T-helper 9 cell (primary cell): ENCODE measurements around the gene MKRN3.

Experiments
- DNase-seq: peaks from one replicate; pipeline ENCODE4 v3.0.0-alpha.2; 2020
- total RNA-seq, 2 donors: gene quantifications; one replicate each; lab custom pipeline; 2026; lab: John Stamatoyannopoulos, UW

MKRN3 gene
- 0.72 to 2.7 reads per million in 2 donors for total RNA-seq

DNA sequence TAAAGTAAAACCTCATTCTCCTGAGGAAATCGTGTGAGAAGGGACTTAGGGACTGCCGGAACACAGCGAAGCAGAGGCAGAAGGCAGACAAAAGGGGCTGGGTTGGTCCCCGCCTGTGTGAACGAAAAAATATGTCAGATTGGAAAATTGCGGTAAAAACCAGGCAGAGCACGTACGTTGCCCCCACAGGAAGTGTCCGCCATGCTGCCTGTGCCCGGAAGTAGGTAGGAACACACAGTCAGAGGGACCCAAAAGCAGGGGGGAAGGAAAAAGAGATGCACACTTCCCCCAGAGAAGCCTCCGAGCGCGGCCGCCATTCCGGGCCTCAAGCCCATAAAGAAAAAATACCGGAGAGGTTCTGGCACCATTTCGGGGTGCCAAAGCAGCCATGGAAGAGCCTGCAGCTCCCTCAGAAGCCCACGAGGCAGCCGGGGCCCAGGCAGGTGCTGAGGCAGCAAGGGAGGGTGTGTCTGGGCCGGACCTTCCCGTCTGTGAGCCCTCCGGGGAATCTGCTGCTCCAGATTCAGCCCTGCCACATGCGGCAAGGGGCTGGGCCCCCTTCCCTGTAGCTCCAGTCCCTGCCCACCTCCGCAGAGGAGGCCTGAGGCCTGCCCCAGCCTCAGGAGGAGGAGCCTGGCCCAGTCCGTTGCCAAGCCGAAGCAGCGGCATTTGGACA is at the start of gene MKRN3:
Gene MKRN3 (plus strand): TSS at position 280 of the 676 bp plus-strand sequence. CDS start 109 bp downstream, at position 389.
- DNase-seq = no peak

DNA sequence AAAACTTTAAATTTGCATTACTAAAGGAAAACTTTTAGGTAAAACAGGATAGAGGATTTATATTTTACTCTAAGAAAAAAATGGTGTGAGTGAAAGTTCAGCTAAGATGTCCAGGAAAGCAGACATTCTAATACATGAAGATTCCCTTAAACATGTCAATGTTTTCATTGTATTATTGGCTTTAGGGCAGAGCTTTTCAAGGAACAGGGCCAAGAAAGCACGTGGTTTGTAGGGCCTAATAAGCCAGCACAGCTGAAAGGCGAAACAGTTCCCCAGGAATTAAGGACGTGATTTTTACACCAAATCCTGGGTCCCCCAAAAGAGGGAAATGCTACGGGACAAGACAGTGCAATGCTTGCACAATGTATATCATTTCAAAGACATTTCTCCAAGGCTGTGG is 48.6 kb upstream of the MKRN3 start:
- DNase-seq = no peak

- no peak for DNase-seq
These were observed 47.4 kb upstream of the MKRN3 start for GRCh38 chr15:23518104-23518503.

- no peak for DNase-seq
These were observed 40.7 kb upstream of the MKRN3 start for GRCh38 chr15:23524816-23525215.

DNA sequence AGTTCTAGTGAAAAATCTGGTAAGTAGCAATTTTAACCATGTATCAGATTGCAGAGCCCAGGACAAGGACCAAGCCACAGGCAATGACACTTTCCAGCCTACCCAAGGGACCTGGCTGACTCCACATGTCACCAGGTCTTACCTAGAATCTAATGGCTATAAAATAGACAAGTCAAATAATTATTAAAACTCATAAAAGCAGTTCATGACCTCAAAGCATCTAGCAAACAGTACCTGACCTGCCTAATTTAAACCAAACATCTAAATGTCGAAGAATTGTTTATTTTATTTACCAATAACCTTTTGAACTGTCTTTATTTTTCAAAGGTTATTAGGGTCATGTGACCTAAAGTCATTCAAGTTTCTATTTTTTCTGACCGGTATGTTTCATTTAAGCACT is 35.6 kb upstream of the MKRN3 start:
- DNase-seq = no peak

DNA sequence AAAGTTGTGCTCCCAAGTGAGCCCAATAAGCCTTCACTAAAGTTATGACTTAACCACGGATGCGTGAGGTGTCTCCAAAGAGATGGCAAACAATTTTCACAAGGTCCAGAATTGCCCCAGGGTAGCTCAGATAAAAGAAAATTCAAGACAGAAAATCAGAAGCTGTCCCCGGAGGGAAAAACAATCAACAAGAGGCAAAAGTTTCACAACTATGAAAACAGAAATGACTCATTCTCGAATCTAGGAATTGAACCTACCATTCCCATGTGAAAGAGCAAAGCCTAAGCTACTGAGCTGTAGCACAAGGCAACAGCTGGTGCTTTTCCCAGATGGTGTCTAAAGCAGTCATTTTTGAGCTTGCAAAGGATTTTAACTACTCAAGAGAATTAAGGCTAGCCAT is 33.5 kb upstream of the MKRN3 start:
- DNase-seq = no peak

GRCh38 chr15:23536659-23537058 is 28.8 kb upstream of the MKRN3 start:
- DNase-seq = no peak

GRCh38 chr15:23538648-23539047 is 26.8 kb upstream of the MKRN3 start:
- no peak for DNase-seq

GRCh38 chr15:23539892-23540291 is 25.6 kb upstream of the MKRN3 start:
- no peak for DNase-seq

- DNase-seq = no peak
These were observed 19.3 kb upstream of the MKRN3 start for GRCh38 chr15:23546158-23546557.

GRCh38 chr15:23548071-23548470 is 17.4 kb upstream of the MKRN3 start:
- DNase-seq = no peak

DNA sequence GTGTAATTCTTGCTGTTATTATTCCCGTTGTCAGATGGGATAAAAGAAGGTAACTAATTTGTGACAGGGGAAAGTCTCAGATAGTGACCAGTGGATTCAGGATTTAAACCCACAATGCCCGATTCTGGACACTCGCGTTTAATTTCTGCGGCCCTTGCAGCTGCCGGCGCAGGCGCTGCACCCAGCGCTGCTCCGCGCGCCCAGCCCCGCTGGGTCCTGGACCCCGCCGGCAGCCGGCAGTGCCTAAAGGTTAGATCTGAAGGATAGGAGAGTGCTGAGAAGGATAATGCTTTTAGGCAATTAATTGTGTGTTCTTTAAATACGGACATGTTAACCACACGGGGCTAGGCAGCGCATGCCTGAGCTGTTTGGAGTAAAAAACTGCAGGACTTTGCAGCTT is 3.6 kb upstream of the MKRN3 start:
- DNase-seq = no peak

DNA sequence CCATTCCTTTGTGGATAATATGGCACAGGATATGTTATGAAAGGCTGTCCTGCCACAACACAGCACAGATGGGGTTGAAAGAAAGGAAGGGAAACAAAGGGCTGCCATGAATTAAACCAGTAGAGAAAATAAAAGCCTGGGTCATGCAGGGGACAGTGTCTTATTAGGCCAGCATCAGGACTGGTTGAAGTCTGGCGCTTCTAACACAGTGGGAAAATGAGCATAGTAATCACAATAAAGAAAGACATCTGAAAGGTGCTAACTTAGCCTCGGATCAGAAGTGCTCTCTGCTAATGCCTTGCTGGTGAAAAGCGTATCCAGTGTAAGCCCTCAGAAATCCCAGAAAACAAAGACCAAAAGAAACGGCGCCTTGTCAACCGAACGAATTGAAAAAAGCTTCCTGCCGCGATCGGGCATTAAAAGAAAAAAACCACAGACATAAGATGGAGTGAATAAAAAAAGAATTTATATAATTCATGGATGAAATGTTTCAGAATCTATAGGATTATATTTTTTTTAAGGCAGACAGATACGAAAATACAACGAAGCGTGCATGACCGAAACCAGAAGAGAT is 566 bp upstream of the MKRN3 start:
- DNase-seq = no peak

- no peak for DNase-seq
These were observed 639 bp downstream of the MKRN3 start for GRCh38 chr15:23566071-23566554.

- DNase-seq = no peak
These were observed 1.2 kb downstream of the MKRN3 start for GRCh38 chr15:23566651-23567050.

GRCh38 chr15:23567921-23568320 is 2.4 kb downstream of the MKRN3 start:
- DNase-seq = no peak

DNA sequence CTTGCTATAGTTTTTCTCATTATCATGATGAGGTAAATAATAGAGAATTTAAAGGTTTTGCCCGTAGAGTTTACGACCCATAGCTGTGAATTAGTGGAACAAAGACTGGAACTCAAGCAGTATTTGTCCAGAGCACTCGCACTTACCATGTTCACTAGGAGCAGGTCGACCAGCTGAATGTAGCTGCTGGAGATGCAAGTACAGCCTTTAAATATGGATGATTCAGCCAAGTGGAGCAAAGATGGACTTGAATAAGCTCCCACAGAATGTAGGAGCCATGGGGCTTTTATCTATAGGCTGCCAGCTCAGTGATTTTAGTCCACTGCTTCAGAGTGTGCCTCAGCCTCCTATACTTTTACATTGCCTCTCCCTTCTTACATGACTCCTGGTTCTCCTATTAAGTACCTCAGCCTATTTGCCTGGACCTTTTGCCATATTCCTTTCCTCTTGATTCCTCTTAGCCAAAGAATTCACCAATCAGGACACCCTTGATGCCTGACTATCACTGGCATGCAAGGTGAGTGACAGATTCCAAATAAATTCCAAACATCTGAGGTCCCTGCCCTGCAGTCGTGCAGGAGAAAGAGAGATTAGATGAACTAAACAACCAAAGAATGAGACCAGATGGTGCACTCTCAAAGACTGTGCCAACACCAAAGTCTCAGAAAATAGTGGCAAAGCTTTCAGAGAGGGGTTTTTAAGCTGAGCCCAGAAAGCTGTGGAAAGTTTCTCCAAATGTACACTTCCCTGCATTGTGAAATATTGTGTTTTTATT is 3.9 kb downstream of the MKRN3 start:
- no peak for DNase-seq

DNA sequence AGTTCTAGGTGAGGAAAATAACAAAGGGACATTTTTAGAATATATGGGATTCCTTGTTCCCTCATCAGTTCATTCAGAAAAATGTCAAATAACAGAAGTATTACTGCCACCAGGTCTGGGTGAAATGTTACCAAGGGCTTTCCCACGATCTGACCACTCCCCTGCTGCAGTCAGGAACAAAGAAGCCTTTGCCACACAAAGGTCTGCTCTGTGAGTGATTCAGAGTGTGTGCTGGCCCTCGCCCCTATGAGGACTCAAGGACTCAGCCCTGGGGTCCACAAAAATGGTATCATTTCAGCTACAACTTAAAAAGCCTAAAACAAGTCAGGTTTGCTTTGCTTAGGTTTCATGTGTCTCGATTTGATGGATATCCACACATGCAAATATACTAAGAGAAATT is 5.0 kb downstream of the MKRN3 start:
- DNase-seq = no peak

- no peak for DNase-seq
These were observed 7.4 kb downstream of the MKRN3 start for GRCh38 chr15:23572844-23573243.

DNA sequence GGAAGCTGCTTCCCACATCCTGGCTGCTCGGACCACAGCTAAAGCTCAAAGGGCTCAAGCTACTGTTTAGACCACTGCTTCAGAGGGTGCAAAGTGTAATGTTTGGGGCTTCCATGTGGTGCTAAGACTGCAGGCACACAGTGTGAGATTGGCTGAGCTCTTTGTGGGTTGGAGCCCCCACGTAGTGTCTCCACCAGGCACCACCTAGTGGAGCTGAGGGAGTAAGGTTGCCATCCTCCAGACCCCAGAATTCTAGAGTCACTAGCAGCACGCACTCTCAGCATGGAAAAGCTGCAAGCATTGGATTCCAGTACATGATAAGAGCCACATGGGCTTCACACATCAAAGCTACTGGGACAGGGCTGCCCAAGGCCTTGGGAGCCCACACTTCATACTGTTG is 9.3 kb downstream of the MKRN3 start:
- DNase-seq = no peak

- no peak for DNase-seq
These were observed 10.6 kb downstream of the MKRN3 start for GRCh38 chr15:23576061-23576460.

GRCh38 chr15:23578521-23579150 is 13.2 kb downstream of the MKRN3 start:
- DNase-seq = no peak

- no peak for DNase-seq
These were observed 22.8 kb downstream of the MKRN3 start for GRCh38 chr15:23588268-23588667.
